ENCODE measurements around the gene HSPH1.
"Not testable (repeated sequence)": the region's sequence is repeated elsewhere in the genome, so short reads cannot be mapped to it uniquely, and the experiment has no call there.

DNA sequence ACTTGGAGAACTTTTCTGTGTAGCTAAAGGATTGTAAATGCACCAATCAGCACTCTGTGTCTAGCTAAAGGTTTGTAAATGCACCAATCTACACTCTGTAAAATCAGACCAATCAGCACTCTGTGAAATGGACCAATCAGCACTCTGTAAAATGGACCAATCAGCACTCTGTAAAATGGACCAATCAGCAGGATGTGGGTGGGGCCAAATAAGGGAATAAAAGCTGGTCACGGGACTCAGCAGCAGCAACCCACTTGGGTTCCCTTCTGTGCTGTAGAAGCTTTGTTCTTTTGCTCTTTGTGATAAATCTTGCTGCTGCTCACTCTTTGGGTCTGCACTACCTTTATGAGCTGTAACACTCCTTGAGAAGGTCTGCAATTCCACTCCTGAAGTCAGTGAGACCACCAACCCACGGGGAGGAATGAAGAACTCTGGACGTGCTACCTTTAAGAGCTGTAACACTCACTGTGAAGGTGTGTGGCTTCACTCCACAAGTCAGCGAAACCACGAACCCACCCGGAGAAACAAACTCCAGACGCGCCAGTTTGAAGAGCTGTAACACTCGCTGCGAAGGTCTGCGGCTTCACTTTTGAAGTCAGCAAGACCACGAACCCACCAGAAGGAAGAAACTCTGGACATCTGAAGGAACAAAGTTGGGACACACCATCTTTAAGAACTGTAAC, 16.2 kb upstream of the HSPH1 start:
- not testable (repeated sequence) for TF ChIP-seq POLR2A (IDR thresholded peaks at IDR 0.05; ENCODE audit: extremely low read depth, insufficient read length)
- TF ChIP-seq, protein P1, sequence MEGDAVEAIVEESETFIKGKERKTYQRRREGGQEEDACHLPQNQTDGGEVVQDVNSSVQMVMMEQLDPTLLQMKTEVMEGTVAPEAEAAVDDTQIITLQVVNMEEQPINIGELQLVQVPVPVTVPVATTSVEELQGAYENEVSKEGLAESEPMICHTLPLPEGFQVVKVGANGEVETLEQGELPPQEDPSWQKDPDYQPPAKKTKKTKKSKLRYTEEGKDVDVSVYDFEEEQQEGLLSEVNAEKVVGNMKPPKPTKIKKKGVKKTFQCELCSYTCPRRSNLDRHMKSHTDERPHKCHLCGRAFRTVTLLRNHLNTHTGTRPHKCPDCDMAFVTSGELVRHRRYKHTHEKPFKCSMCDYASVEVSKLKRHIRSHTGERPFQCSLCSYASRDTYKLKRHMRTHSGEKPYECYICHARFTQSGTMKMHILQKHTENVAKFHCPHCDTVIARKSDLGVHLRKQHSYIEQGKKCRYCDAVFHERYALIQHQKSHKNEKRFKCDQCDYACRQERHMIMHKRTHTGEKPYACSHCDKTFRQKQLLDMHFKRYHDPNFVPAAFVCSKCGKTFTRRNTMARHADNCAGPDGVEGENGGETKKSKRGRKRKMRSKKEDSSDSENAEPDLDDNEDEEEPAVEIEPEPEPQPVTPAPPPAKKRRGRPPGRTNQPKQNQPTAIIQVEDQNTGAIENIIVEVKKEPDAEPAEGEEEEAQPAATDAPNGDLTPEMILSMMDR (IDR thresholded peaks at IDR 0.05; ENCODE audit: low read depth, low read length), result not testable (repeated sequence)
